WTC11 (cell line): ENCODE data around the gene LRRC4. TPM values are rescaled to one million over a fixed set of nuclear protein-coding genes. Genes with fewer than 3 reads are reported as not detected.

Experiments
- ATAC-seq: fragments of 200-7000 bp; cut with Tn5 transposase; 2 replicates; pipeline ENCODE4 v1.10.0; 2021; ENCODE audit warnings: mild to moderate bottlenecking, moderate library complexity
- CTCF ChIA-PET: fragments of 300-600 bp; sonication (Branson Sonifier 250); formaldehyde crosslinking; loops from one replicate; lab custom pipeline; 2021; ENCODE audit warnings: antibody characterized with exemption; lab: Charles Lee
- POLR2A ChIA-PET: fragments of 350-600 bp; sonication (Branson Sonifier 250); formaldehyde crosslinking; loops from one replicate; lab custom pipeline; 2021; ENCODE audit warnings: antibody characterized with exemption; lab: Charles Lee
- DNase-seq: peaks from one replicate; pipeline ENCODE4 v3.0.0; 2021; ENCODE audit warnings: low spot score
- H3K27ac Mint-ChIP-seq: 2 replicates; pipeline ENCODE4 v1.8.0; 2021; ENCODE audit warnings: mixed read lengths
- H3K27me3 Mint-ChIP-seq: 2 replicates; pipeline ENCODE4 v1.8.0; 2021; ENCODE audit warnings: low read depth, mild to moderate bottlenecking, moderate library complexity, mixed read lengths
- H3K36me3 Mint-ChIP-seq: 2 replicates; pipeline ENCODE4 v1.8.0; 2021; ENCODE audit warnings: mixed read lengths
- H3K4me1 Mint-ChIP-seq: 2 replicates; pipeline ENCODE4 v1.8.0; 2022; ENCODE audit warnings: mixed read lengths
- H3K4me3 Mint-ChIP-seq: 2 replicates; pipeline ENCODE4 v1.8.0; 2021; ENCODE audit warnings: mild to moderate bottlenecking, moderate library complexity, mixed read lengths
- H3K9me3 Mint-ChIP-seq: 2 replicates; pipeline ENCODE4 v1.8.0; 2021; ENCODE audit warnings: mixed read lengths
- IRF2 ChIP-seq: sonication (generic); formaldehyde crosslinking; IDR thresholded peaks from 2 replicates; pipeline ENCODE4 v1.8.0; 2022; ENCODE audit warnings: low read depth, missing genetic modification reagents, borderline replicate concordance
- NR1H2 ChIP-seq: sonication (generic); formaldehyde crosslinking; IDR thresholded peaks from 2 replicates; pipeline ENCODE4 v1.9.0; 2021; ENCODE audit warnings: mild to moderate bottlenecking, moderate library complexity, missing genetic modification reagents
- SOX15 ChIP-seq: fragments of 250-450 bp; sonication (Bioruptor Pico); IDR thresholded peaks from 2 replicates; pipeline ENCODE4 v1.9.0; 2021; ENCODE audit warnings: mild to moderate bottlenecking
- ZNF317 ChIP-seq: sonication (generic); formaldehyde crosslinking; IDR thresholded peaks from 2 replicates; pipeline ENCODE4 v1.8.1; 2023; ENCODE audit warnings: low read depth, mild to moderate bottlenecking, moderate library complexity, missing genetic modification reagents, borderline replicate concordance
- ZNF396 ChIP-seq: fragments of 250-450 bp; sonication (Bioruptor Pico); IDR thresholded peaks from 2 replicates; pipeline ENCODE4 v1.8.0; 2021; ENCODE audit warnings: mild to moderate bottlenecking, moderate library complexity, borderline replicate concordance
- total RNA-seq: library from RNA; stranded (reverse); gene quantifications from 3 replicates; pipeline ENCODE4 v1.2.3, GENCODE V29; 2021
- TF ChIP-seq, protein P1 (sequence below): sonication (generic); formaldehyde crosslinking; IDR thresholded peaks from 2 replicates; pipeline ENCODE4 v1.8.1; 2022; ENCODE audit warnings: mild to moderate bottlenecking, moderate library complexity, missing genetic modification reagents
- TF ChIP-seq, protein P2 (sequence below): sonication (generic); formaldehyde crosslinking; IDR thresholded peaks from 2 replicates; pipeline ENCODE4 v1.8.0; 2023; ENCODE audit warnings: missing genetic modification reagents, mild to moderate bottlenecking, borderline replicate concordance
- TF ChIP-seq, protein P3 (sequence below): sonication (generic); formaldehyde crosslinking; IDR thresholded peaks from 2 replicates; pipeline ENCODE4 v1.8.1; 2022; ENCODE audit warnings: missing genetic modification reagents, borderline replicate concordance
- TF ChIP-seq, protein P4 (sequence below): fragments of 200-600 bp; IDR thresholded peaks from 2 replicates; pipeline ENCODE4 v1.8.0; 2022; ENCODE audit warnings: antibody characterized with exemption
- TF ChIP-seq, protein P5 (sequence below): sonication (generic); formaldehyde crosslinking; IDR thresholded peaks from 2 replicates; pipeline ENCODE4 v1.8.1; 2023; ENCODE audit warnings: mild to moderate bottlenecking, missing genetic modification reagents
- TF ChIP-seq, protein P6 (sequence below): sonication (generic); formaldehyde crosslinking; IDR thresholded peaks from 2 replicates; pipeline ENCODE4 v1.8.0; 2023; ENCODE audit warnings: mild to moderate bottlenecking, missing genetic modification reagents
- TF ChIP-seq, protein P7 (sequence below): sonication (generic); formaldehyde crosslinking; IDR thresholded peaks from 2 replicates; pipeline ENCODE4 v1.8.1; 2023; ENCODE audit warnings: mild to moderate bottlenecking, moderate library complexity, missing genetic modification reagents
- TF ChIP-seq, protein P8 (sequence below): sonication (generic); formaldehyde crosslinking; IDR thresholded peaks from 2 replicates; pipeline ENCODE4 v1.8.1; 2023; ENCODE audit warnings: mild to moderate bottlenecking, missing genetic modification reagents, moderate library complexity

The LRRC4 gene
- total RNA-seq, 1 experiment from 2014 or later = 14.9 TPM

DNA sequence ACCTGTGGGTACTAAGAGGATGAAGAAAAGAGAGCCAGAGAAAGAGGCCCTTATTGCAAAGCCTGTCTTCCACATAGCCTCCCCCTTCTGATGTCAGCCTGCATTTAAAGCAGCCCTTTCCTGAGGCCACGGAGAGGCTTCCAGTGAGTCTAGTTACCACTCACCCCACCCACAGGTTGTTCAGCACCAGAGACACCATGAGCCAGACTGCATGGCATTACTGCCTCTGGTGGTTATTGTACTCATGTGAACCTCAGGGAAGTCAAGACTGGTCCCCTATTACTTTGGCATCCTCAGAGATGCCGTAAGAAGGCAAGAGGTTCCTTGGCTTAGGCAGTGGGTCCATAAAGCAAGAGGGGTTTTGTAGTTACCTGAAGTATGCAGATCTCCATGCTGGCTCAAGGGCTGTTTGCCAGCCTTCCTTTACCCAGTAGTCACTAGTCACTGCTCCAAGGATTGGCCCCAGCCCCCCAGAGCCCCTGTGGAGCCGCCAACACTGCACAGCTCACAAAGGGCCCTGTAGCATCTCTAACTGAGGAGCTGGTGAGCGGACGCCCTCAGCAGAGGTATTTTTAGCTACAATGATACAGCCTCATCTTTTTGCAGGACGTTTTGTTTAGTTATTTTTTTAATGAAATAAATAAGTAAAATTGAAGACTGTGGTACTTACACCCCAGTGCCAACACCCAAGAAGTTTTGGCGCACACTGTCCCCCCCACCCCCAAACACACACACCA lies 20.7 kb downstream of the LRRC4 start:
- ChIA-PET POLR2A (no interaction called here), CTCF (interaction anchor here (0.7 to 3.1 kb wide), 2 partner anchors 9 to 116 kb away, joined by 5 to 13 read pairs; no protein-coding TSS in a partner anchor)
- ATAC-seq (peak; percentile 69), DNase-seq (no peak)
- no peaks in the 10 kb centered on the region for H3K9me3 Mint-ChIP-seq
- H3K27me3 Mint-ChIP-seq = no peaks in the 10 kb centered on the region
- no peak overlapping the region for H3K27ac Mint-ChIP-seq
- peaks cover 42% of the 10 kb centered on the region for H3K4me1 Mint-ChIP-seq
- no peak overlapping the region for H3K4me3 Mint-ChIP-seq
- TF ChIP-seq, protein P1, sequence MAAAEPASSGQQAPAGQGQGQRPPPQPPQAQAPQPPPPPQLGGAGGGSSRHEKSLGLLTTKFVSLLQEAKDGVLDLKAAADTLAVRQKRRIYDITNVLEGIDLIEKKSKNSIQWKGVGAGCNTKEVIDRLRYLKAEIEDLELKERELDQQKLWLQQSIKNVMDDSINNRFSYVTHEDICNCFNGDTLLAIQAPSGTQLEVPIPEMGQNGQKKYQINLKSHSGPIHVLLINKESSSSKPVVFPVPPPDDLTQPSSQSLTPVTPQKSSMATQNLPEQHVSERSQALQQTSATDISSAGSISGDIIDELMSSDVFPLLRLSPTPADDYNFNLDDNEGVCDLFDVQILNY (CRISPR knock-in tag) = no peak
- TF ChIP-seq, protein P2, sequence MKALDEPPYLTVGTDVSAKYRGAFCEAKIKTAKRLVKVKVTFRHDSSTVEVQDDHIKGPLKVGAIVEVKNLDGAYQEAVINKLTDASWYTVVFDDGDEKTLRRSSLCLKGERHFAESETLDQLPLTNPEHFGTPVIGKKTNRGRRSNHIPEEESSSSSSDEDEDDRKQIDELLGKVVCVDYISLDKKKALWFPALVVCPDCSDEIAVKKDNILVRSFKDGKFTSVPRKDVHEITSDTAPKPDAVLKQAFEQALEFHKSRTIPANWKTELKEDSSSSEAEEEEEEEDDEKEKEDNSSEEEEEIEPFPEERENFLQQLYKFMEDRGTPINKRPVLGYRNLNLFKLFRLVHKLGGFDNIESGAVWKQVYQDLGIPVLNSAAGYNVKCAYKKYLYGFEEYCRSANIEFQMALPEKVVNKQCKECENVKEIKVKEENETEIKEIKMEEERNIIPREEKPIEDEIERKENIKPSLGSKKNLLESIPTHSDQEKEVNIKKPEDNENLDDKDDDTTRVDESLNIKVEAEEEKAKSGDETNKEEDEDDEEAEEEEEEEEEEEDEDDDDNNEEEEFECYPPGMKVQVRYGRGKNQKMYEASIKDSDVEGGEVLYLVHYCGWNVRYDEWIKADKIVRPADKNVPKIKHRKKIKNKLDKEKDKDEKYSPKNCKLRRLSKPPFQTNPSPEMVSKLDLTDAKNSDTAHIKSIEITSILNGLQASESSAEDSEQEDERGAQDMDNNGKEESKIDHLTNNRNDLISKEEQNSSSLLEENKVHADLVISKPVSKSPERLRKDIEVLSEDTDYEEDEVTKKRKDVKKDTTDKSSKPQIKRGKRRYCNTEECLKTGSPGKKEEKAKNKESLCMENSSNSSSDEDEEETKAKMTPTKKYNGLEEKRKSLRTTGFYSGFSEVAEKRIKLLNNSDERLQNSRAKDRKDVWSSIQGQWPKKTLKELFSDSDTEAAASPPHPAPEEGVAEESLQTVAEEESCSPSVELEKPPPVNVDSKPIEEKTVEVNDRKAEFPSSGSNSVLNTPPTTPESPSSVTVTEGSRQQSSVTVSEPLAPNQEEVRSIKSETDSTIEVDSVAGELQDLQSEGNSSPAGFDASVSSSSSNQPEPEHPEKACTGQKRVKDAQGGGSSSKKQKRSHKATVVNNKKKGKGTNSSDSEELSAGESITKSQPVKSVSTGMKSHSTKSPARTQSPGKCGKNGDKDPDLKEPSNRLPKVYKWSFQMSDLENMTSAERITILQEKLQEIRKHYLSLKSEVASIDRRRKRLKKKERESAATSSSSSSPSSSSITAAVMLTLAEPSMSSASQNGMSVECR (CRISPR knock-in tag) = no peak
- TF ChIP-seq, protein P3, sequence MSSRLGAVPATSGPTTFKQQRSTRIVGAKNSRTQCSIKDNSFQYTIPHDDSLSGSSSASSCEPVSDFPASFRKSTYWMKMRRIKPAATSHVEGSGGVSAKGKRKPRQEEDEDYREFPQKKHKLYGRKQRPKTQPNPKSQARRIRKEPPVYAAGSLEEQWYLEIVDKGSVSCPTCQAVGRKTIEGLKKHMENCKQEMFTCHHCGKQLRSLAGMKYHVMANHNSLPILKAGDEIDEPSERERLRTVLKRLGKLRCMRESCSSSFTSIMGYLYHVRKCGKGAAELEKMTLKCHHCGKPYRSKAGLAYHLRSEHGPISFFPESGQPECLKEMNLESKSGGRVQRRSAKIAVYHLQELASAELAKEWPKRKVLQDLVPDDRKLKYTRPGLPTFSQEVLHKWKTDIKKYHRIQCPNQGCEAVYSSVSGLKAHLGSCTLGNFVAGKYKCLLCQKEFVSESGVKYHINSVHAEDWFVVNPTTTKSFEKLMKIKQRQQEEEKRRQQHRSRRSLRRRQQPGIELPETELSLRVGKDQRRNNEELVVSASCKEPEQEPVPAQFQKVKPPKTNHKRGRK = no peak
- TF ChIP-seq NR1H2 (CRISPR knock-in tag) = no peak
- H3K36me3 Mint-ChIP-seq = no peaks in the 10 kb centered on the region; the same call in 1 of the 2 replicates

DNA sequence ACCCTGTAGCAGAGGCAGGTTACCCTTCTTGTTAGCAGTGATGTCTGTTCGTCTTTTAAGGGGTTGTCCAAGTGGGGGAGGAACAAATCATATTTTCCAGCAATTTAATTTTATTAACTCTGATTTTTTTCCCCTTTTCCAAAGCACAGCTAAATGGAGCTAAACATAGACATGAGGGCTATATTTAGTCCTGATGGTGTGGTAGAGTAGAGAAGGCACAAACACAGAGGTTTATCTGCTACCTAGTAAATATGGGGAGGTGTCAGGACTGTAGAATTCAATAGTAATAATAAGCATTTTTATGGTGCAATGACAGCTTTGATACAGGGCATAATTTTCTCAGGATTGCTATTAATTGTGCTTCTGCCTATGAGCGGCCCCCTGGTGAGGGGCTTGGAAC lies 22.5 kb downstream of the LRRC4 start:
- ChIA-PET CTCF (interaction anchor here (0.6 to 3.1 kb wide), 4 partner anchors 10 to 200 kb away, joined by 4 to 13 read pairs (median 6); no protein-coding TSS in a partner anchor), POLR2A (no interaction called here)
- no peaks in the 10 kb centered on the region; the same call in 1 of the 2 replicates for H3K36me3 Mint-ChIP-seq
- TF ChIP-seq, protein P4, sequence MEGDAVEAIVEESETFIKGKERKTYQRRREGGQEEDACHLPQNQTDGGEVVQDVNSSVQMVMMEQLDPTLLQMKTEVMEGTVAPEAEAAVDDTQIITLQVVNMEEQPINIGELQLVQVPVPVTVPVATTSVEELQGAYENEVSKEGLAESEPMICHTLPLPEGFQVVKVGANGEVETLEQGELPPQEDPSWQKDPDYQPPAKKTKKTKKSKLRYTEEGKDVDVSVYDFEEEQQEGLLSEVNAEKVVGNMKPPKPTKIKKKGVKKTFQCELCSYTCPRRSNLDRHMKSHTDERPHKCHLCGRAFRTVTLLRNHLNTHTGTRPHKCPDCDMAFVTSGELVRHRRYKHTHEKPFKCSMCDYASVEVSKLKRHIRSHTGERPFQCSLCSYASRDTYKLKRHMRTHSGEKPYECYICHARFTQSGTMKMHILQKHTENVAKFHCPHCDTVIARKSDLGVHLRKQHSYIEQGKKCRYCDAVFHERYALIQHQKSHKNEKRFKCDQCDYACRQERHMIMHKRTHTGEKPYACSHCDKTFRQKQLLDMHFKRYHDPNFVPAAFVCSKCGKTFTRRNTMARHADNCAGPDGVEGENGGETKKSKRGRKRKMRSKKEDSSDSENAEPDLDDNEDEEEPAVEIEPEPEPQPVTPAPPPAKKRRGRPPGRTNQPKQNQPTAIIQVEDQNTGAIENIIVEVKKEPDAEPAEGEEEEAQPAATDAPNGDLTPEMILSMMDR = no peak
- TF ChIP-seq NR1H2 (CRISPR knock-in tag) (no peak), ZNF396 (CRISPR knock-in tag) (no peak), IRF2 (CRISPR knock-in tag) (no peak), SOX15 (CRISPR knock-in tag) (no peak), ZNF317 (CRISPR knock-in tag) (no peak)
- TF ChIP-seq, protein P3 = no peak
- TF ChIP-seq, protein P5, sequence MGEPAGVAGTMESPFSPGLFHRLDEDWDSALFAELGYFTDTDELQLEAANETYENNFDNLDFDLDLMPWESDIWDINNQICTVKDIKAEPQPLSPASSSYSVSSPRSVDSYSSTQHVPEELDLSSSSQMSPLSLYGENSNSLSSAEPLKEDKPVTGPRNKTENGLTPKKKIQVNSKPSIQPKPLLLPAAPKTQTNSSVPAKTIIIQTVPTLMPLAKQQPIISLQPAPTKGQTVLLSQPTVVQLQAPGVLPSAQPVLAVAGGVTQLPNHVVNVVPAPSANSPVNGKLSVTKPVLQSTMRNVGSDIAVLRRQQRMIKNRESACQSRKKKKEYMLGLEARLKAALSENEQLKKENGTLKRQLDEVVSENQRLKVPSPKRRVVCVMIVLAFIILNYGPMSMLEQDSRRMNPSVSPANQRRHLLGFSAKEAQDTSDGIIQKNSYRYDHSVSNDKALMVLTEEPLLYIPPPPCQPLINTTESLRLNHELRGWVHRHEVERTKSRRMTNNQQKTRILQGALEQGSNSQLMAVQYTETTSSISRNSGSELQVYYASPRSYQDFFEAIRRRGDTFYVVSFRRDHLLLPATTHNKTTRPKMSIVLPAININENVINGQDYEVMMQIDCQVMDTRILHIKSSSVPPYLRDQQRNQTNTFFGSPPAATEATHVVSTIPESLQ = no peak
- TF ChIP-seq, protein P6, sequence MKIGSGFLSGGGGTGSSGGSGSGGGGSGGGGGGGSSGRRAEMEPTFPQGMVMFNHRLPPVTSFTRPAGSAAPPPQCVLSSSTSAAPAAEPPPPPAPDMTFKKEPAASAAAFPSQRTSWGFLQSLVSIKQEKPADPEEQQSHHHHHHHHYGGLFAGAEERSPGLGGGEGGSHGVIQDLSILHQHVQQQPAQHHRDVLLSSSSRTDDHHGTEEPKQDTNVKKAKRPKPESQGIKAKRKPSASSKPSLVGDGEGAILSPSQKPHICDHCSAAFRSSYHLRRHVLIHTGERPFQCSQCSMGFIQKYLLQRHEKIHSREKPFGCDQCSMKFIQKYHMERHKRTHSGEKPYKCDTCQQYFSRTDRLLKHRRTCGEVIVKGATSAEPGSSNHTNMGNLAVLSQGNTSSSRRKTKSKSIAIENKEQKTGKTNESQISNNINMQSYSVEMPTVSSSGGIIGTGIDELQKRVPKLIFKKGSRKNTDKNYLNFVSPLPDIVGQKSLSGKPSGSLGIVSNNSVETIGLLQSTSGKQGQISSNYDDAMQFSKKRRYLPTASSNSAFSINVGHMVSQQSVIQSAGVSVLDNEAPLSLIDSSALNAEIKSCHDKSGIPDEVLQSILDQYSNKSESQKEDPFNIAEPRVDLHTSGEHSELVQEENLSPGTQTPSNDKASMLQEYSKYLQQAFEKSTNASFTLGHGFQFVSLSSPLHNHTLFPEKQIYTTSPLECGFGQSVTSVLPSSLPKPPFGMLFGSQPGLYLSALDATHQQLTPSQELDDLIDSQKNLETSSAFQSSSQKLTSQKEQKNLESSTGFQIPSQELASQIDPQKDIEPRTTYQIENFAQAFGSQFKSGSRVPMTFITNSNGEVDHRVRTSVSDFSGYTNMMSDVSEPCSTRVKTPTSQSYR (CRISPR knock-in tag) = no peak
- TF ChIP-seq, protein P7, sequence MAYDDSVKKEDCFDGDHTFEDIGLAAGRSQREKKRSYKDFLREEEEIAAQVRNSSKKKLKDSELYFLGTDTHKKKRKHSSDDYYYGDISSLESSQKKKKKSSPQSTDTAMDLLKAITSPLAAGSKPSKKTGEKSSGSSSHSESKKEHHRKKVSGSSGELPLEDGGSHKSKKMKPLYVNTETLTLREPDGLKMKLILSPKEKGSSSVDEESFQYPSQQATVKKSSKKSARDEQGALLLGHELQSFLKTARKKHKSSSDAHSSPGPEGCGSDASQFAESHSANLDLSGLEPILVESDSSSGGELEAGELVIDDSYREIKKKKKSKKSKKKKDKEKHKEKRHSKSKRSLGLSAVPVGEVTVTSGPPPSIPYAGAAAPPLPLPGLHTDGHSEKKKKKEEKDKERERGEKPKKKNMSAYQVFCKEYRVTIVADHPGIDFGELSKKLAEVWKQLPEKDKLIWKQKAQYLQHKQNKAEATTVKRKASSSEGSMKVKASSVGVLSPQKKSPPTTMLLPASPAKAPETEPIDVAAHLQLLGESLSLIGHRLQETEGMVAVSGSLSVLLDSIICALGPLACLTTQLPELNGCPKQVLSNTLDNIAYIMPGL (CRISPR knock-in tag) = no peak
- TF ChIP-seq, protein P8, sequence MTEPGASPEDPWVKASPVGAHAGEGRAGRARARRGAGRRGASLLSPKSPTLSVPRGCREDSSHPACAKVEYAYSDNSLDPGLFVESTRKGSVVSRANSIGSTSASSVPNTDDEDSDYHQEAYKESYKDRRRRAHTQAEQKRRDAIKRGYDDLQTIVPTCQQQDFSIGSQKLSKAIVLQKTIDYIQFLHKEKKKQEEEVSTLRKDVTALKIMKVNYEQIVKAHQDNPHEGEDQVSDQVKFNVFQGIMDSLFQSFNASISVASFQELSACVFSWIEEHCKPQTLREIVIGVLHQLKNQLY (CRISPR knock-in tag) = no peak

More for the DNA sequence above, 22.5 kb downstream of the LRRC4 start:
- ATAC-seq (no peak), DNase-seq (no peak)
- Mint-ChIP-seq H3K9me3 (no peaks in the 10 kb centered on the region), H3K4me1 (peaks cover 28% of the 10 kb centered on the region), H3K27ac (no peak overlapping the region), H3K27me3 (no peaks in the 10 kb centered on the region), H3K4me3 (no peak overlapping the region)
